Measurements from ENCODE around the gene ETF1.
A peak's percentile ranks its signal among the peaks of the same experiment; 100 is the strongest.

Gene ETF1

GRCh38 chr5:138464388-138465260 is 78.4 kb downstream of the ETF1 start:
- no peak for TF ChIP-seq CTCF (IDR thresholded peaks at IDR 0.05; ENCODE audit: insufficient read depth, low read length, poor library complexity, severe bottlenecking)
- H3K27me3 ChIP-seq (replicated peaks; ENCODE audit: control insufficient read depth, insufficient read depth, low read length): no peaks in the 10 kb centered on the region; the same call in 1 of the 2 replicates

GRCh38 chr5:138464008-138464387 is 79.0 kb downstream of the ETF1 start:
- H3K27me3 ChIP-seq (replicated peaks; ENCODE audit: control insufficient read depth, insufficient read depth, low read length): no peaks in the 10 kb centered on the region; the same call in 1 of the 2 replicates
- peak overlapping the region; percentile 67 for H3K4me3 ChIP-seq (replicated peaks; ENCODE audit: low read depth, low read length)
- TF ChIP-seq CTCF (IDR thresholded peaks at IDR 0.05; ENCODE audit: insufficient read depth, low read length, poor library complexity, severe bottlenecking): peak; percentile 70
- no peaks in the 10 kb centered on the region for H3K36me3 ChIP-seq (ENCODE audit: control insufficient read depth, insufficient read depth, low read length)
- peak; percentile 97 for DNase-seq (ENCODE audit: extremely low read depth, insufficient read length)

More at GRCh38 chr5:138464388-138465260, 78.4 kb downstream of the ETF1 start:
- peak; percentile 94 for DNase-seq (ENCODE audit: extremely low read depth, insufficient read length)
- peak overlapping the region; percentile 66 for H3K4me3 ChIP-seq (replicated peaks; ENCODE audit: low read depth, low read length)
- no peaks in the 10 kb centered on the region for H3K36me3 ChIP-seq (ENCODE audit: control insufficient read depth, insufficient read depth, low read length)

- no peaks in the 10 kb centered on the region for H3K36me3 ChIP-seq (ENCODE audit: control insufficient read depth, insufficient read depth, low read length)
- DNase-seq (ENCODE audit: extremely low read depth, insufficient read length): no peak
- peak overlapping the region; percentile 67 for H3K4me3 ChIP-seq (replicated peaks; ENCODE audit: low read depth, low read length)
- TF ChIP-seq CTCF (IDR thresholded peaks at IDR 0.05; ENCODE audit: insufficient read depth, low read length, poor library complexity, severe bottlenecking): no peak
- no peaks in the 10 kb centered on the region; the same call in 1 of the 2 replicates for H3K27me3 ChIP-seq (replicated peaks; ENCODE audit: control insufficient read depth, insufficient read depth, low read length)
Observed at GRCh38 chr5:138463419-138464007, 79.5 kb downstream of the ETF1 start.

DNA sequence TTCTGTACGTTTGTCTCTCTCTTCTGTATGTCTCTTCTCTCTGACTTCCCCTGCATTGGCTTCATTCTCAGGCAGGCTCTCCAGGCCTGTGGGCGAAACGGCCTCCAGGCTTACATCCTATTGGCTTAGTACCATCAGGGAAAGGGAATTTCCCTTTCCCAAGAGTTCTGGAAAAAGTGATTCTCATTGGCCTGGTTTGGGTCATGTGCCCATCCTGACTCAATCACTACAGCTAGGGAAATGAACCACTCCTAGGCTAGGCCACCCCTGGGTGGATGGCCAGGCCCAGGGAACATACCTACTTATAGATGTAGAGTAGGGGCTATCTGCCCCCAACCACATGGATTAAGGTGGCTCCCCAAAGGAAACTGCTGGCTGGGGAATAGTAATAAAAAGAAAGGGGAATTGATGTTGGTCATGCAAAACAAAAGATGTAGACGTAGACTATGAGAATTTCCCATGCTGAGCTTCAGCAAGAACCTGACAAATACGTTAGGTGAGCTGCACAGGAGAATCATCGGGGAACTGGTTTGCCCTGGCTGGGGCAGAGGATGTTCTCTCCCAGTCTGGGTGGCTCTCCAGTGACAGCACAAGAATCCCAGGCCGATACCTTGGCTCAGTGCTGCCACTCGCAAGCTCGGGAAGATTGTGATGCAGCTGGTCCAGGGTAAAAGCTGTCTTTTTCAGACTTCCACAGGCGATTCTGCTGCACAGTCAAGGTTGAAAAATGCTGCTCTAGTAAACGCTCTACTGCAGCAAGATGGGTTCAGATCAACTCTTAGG is 81.5 kb downstream of the ETF1 start:
- no peak for DNase-seq (ENCODE audit: extremely low read depth, insufficient read length)
- no peaks in the 10 kb centered on the region for H3K36me3 ChIP-seq (ENCODE audit: control insufficient read depth, insufficient read depth, low read length)
- TF ChIP-seq CTCF (IDR thresholded peaks at IDR 0.05; ENCODE audit: insufficient read depth, low read length, poor library complexity, severe bottlenecking): no peak
- no peaks in the 10 kb centered on the region; the same call in 1 of the 2 replicates for H3K27me3 ChIP-seq (replicated peaks; ENCODE audit: control insufficient read depth, insufficient read depth, low read length)
- no peak overlapping the region for H3K4me3 ChIP-seq (replicated peaks; ENCODE audit: low read depth, low read length)

DNA sequence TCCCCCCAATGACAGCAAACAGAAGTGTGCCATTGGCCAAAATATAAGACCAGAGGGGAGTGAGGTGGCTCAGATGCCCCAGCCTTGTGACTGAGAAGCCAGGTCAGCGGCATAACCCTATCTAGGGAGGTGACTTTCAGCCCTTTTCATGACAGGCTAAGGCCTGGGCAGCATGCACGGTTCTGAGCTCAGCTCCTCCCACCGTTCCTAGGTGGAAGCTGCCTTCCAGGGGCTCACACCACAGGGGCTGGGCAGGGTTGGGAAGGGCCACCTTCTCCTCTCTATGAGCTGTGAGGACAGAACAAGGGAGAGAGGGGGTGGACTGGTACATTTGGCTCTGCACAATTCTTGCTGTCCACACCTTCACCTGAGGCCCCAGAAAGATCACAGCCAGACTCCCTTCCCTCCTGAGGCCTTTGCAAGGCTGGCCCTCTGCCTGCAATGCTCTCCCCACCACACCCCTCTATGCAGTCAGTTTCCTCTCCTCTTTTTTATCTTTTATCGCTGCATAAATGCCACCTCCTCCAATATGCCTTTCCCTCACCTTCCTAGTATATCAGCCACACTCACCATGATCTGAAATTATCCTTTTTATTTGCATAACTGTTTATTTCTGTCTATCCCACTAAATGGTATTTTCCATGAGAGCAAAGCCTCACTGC is 82.9 kb downstream of the ETF1 start:
- Histone ChIP-seq H3K27me3 (replicated peaks; ENCODE audit: control insufficient read depth, insufficient read depth, low read length) (no peaks in the 10 kb centered on the region), H3K4me3 (replicated peaks; ENCODE audit: low read depth, low read length) (no peak overlapping the region), H3K36me3 (ENCODE audit: control insufficient read depth, insufficient read depth, low read length) (no peaks in the 10 kb centered on the region)
- TF ChIP-seq CTCF (IDR thresholded peaks at IDR 0.05; ENCODE audit: insufficient read depth, low read length, poor library complexity, severe bottlenecking): no peak
- DNase-seq (ENCODE audit: extremely low read depth, insufficient read length): no peak
